Adipocyte (in vitro differentiated cells): Measurements from ENCODE around the gene ITPR3.

Experiments
- DNase-seq: peaks from one replicate; pipeline ENCODE4 v3.0.0-alpha.2; 2015; ENCODE audit warnings: low read depth
- H3K27me3 ChIP-seq: replicated peaks from 2 replicates; pipeline ENCODE4 v1.7.0; 2013; ENCODE audit warnings: mild to moderate bottlenecking, low read length, moderate library complexity; ENCODE audit not compliant: control insufficient read depth, insufficient read depth
- H3K36me3 ChIP-seq: 2 replicates; pipeline ENCODE4 v1.7.0; 2013; ENCODE audit warnings: low read length, mild to moderate bottlenecking, moderate library complexity; ENCODE audit not compliant: control insufficient read depth, insufficient read depth, severe bottlenecking
- H3K4me1 ChIP-seq: 2 replicates; pipeline ENCODE4 v1.7.0; 2013; ENCODE audit warnings: mild to moderate bottlenecking, low read length, moderate library complexity; ENCODE audit not compliant: control insufficient read depth, insufficient read depth
- H3K4me3 ChIP-seq: 2 replicates; pipeline ENCODE4 v1.7.0; 2013; ENCODE audit warnings: mild to moderate bottlenecking, low read length, moderate library complexity
- H3K9ac ChIP-seq: 2 replicates; pipeline ENCODE4 v1.7.0; 2013; ENCODE audit warnings: mild to moderate bottlenecking, low read length, moderate library complexity
- H3K9me3 ChIP-seq: 2 replicates; pipeline ENCODE4 v1.7.0; 2013; ENCODE audit warnings: mild to moderate bottlenecking, low read length, moderate library complexity; ENCODE audit not compliant: control insufficient read depth

The ITPR3 gene

DNA sequence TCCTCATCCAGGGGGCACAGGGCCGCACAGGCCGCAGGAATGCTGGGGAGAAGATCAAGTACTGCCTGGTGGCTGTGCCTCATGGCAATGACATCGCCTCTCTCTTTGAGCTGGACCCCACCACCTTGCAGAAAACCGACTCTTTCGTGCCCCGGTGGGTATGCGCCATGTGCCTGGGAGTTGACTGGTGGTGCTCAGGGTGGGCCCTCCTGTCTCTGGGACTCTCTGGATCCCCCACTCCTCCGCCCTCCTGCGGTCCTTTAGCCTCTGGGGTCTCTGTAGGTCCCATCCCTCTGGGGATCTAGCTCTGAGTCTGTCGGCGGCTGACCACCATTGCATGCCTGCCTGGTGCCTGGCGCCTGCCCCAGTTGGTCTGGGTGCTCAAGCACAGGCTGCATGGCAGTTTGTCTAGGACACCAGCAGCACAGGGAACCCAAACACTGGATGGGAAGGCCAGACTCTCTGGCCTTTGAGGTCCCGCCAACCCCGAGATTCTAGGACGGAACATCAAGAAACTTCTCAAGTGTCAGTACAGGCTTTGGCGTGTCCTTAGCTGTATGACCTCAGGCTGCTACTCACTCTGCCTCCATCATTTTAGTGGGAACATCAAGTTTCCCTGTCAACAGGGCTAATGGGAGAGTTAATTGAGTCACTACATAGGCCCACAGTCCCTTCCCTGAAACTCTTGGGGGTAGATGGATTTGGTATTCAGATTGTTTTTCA, 42.8 kb downstream of the ITPR3 start:
- no peak overlapping the region for H3K4me3 ChIP-seq
- DNase-seq: no peak
- H3K9ac ChIP-seq: no peak overlapping the region
- peaks cover 33% of the 10 kb centered on the region for H3K36me3 ChIP-seq
- no peaks in the 10 kb centered on the region for H3K27me3 ChIP-seq
- H3K4me1 ChIP-seq: no peaks in the 10 kb centered on the region
- no peaks in the 10 kb centered on the region for H3K9me3 ChIP-seq

DNA sequence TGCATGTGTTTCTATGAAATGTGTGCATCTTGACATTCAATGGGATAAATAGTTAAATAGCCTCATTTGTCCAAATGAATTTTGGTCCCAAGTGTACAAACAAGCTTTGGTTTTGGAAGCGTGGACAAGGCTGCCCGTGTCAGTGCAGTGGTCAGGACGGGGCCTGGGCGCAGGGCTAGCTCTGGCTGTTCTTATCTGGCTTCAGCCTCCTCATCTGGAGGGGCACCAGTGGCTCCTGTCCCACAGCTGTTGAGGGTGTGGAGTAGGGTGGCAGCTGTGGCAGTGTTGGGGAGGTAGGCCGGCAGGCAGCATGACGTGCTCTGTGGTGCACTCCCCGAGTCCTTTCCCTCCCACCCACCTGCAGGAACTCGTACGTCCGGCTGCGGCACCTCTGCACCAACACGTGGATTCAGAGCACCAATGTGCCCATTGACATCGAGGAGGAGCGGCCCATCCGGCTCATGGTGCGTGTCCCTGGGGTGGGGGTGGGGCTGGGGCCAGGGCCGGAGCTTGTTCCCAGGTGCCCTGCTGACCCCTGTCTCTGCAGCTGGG, 43.5 kb downstream of the ITPR3 start:
- Histone ChIP-seq H3K9me3 (no peaks in the 10 kb centered on the region), H3K9ac (no peak overlapping the region), H3K36me3 (peaks cover 34% of the 10 kb centered on the region), H3K4me3 (no peak overlapping the region), H3K4me1 (no peaks in the 10 kb centered on the region), H3K27me3 (no peaks in the 10 kb centered on the region)
- no peak for DNase-seq

DNA sequence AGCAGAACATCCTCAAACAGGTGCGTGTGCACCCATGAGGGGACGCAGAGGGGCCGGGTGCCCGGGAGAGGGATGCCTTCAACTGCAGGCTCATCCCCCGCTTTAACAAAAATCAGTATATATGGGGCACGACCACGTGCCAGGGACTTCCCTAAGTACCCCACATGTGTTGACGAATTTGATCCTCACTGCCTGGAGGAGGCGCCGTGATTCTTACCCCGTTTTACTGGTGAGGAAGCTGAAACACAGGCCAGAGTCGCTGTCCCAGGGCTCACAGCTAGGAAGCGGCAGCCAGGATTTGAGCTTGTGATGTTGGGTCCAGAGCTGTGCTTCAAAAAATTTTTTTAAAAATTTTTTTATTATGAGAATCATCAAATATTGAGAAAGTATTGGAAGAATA, 44.8 kb downstream of the ITPR3 start:
- Histone ChIP-seq H3K4me3 (no peak overlapping the region), H3K4me1 (no peaks in the 10 kb centered on the region), H3K36me3 (peaks cover 34% of the 10 kb centered on the region), H3K9ac (no peak overlapping the region), H3K27me3 (no peaks in the 10 kb centered on the region), H3K9me3 (no peaks in the 10 kb centered on the region)
- no peak for DNase-seq

GRCh38 chr6:33667072-33667471, 46.0 kb downstream of the ITPR3 start:
- Histone ChIP-seq H3K36me3 (peaks cover 34% of the 10 kb centered on the region), H3K27me3 (no peaks in the 10 kb centered on the region), H3K4me3 (no peak overlapping the region), H3K9me3 (no peaks in the 10 kb centered on the region), H3K4me1 (no peaks in the 10 kb centered on the region), H3K9ac (no peak overlapping the region)
- no peak for DNase-seq

DNA sequence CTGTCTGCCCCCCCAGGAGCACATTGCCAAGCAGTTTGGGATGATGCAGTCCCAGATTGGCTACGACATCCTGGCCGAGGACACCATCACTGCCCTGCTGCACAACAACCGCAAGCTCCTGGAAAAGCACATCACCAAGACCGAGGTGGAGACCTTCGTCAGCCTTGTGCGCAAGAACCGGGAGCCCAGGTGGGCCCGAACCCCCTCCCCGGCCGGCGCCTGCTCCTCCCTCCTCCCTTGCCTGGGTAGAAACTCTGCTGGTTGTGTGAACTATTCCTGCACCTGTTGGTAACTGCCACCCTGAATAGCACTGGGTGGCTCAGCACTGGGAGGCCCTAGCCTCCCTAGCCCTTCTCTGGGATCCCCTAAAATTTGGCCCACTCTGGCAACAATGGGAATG, 46.7 kb downstream of the ITPR3 start:
- Histone ChIP-seq H3K9me3 (no peaks in the 10 kb centered on the region), H3K9ac (no peak overlapping the region)
- DNase-seq: no peak

GRCh38 chr6:33668328-33668727, 47.2 kb downstream of the ITPR3 start:
- DNase-seq: no peak
- Histone ChIP-seq H3K4me3 (no peak overlapping the region), H3K9me3 (no peaks in the 10 kb centered on the region), H3K27me3 (no peaks in the 10 kb centered on the region), H3K36me3 (peaks cover 27% of the 10 kb centered on the region), H3K4me1 (peaks cover 5% of the 10 kb centered on the region), H3K9ac (no peak overlapping the region)

More for the DNA sequence above, 46.7 kb downstream of the ITPR3 start:
- Histone ChIP-seq H3K4me1 (no peaks in the 10 kb centered on the region), H3K27me3 (no peaks in the 10 kb centered on the region), H3K4me3 (no peak overlapping the region), H3K36me3 (peaks cover 31% of the 10 kb centered on the region)

DNA sequence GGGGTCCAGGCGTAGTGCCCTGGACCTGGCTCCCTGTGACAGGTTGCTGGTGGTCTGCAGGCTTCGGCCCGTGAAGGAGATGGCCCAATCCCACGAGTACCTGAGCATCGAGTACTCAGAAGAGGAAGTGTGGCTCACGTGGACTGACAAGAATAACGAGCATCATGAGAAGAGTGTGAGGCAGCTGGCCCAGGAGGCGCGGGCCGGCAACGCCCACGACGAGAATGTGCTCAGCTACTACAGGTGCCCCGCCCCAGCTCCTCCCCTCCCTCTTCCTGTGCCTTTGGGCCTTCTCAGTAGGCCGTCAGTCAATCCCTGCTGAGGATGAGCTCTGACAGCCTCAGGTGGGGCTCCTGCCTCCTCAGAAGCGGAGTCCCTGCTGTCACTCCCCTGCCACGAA, 47.8 kb downstream of the ITPR3 start:
- H3K36me3 ChIP-seq: peaks cover 27% of the 10 kb centered on the region
- no peak overlapping the region for H3K4me3 ChIP-seq
- H3K9ac ChIP-seq: no peak overlapping the region
- H3K4me1 ChIP-seq: peaks cover 11% of the 10 kb centered on the region
- H3K27me3 ChIP-seq: no peaks in the 10 kb centered on the region
- DNase-seq: no peak
- no peaks in the 10 kb centered on the region for H3K9me3 ChIP-seq

DNA sequence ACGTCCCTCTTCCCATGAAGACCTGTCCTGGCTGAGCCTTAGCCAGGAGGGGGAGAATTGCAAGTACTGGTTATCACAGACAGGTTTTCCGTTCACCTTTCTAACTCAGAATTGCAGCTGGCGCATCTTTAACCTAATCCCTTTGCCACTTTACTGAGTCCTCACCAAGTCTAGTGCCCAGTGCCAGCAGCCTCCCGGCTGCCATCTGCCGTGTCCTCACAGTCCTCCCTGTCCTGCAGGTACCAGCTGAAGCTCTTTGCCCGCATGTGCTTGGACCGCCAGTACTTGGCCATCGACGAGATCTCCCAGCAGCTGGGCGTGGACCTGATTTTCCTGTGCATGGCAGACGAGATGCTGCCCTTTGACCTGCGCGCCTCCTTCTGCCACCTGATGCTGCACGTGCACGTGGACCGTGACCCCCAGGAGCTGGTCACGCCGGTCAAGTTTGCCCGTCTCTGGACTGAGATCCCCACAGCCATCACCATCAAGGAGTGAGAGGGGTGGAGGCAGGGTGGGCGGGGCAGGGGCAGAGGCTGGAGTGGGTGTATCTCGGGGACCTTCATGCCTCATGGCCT, 49.1 kb downstream of the ITPR3 start:
- Histone ChIP-seq H3K4me3 (no peak overlapping the region), H3K4me1 (peaks cover 20% of the 10 kb centered on the region), H3K9ac (no peak overlapping the region), H3K27me3 (no peaks in the 10 kb centered on the region), H3K9me3 (no peaks in the 10 kb centered on the region), H3K36me3 (peaks cover 25% of the 10 kb centered on the region)
- DNase-seq: no peak

DNA sequence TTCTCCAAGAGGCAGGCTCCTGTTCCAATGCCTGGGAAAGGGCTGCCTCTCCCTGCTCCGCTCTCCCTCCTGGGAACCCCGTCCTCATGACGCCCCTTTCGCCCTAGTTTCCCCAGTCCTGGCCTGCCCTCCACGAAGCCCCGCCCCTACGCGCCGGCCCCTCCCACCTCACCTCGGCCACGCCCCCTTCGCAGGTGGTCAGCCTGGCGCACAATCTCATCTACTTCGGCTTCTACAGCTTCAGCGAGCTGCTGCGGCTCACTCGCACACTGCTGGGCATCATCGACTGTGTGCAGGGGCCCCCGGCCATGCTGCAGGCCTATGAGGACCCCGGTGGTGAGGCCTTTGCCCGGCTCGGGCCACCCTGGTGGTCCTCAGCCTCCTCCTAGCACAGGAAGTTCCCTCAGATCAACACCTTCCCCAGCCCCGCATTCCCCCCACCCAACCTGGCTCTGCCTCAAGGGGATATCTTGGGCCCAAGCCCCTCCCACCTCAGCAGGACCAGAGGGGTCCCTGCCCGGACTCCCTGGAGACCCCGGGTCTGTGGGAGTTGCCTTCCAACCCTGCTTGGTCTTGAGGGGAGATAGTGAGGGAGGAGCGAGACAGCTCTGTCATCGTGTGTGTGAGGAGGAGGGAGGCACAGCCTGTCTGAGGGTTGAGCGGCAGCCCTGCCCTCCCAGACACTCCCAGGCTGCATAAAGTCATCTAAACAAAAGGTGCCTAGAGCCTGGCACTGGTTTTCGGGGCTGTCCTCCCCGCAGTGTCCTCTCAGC, 50.0 kb downstream of the ITPR3 start:
- Histone ChIP-seq H3K27me3 (no peaks in the 10 kb centered on the region), H3K9me3 (no peaks in the 10 kb centered on the region), H3K4me1 (peaks cover 30% of the 10 kb centered on the region), H3K9ac (no peak overlapping the region), H3K36me3 (peaks cover 23% of the 10 kb centered on the region), H3K4me3 (no peak overlapping the region)
- DNase-seq: no peak

- Histone ChIP-seq H3K4me3 (no peak overlapping the region), H3K36me3 (peaks cover 22% of the 10 kb centered on the region), H3K27me3 (no peaks in the 10 kb centered on the region), H3K9ac (no peak overlapping the region), H3K9me3 (no peaks in the 10 kb centered on the region), H3K4me1 (peaks cover 35% of the 10 kb centered on the region)
- no peak for DNase-seq
Measured at GRCh38 chr6:33671744-33672072, 50.6 kb downstream of the ITPR3 start.

- Histone ChIP-seq H3K9ac (no peak overlapping the region), H3K27me3 (no peaks in the 10 kb centered on the region), H3K4me3 (no peak overlapping the region), H3K9me3 (no peaks in the 10 kb centered on the region), H3K36me3 (peaks cover 12% of the 10 kb centered on the region), H3K4me1 (peaks cover 45% of the 10 kb centered on the region)
- peak; percentile 97 for DNase-seq
Measured at GRCh38 chr6:33672808-33673207, 51.7 kb downstream of the ITPR3 start.
